Nephron progenitor cell (in vitro differentiated cells): ENCODE data around the gene ADAMTSL3.

ENCODE experiments used
- DNase-seq: peaks from one replicate; pipeline ENCODE4 v3.0.0; 2021
- H3K27ac Mint-ChIP-seq: 2 replicates; pipeline ENCODE4 v1.8.0; 2021; ENCODE audit warnings: mild to moderate bottlenecking, moderate library complexity, mixed read lengths
- H3K27me3 Mint-ChIP-seq: 2 replicates; pipeline ENCODE4 v1.8.0; 2021; ENCODE audit warnings: mild to moderate bottlenecking, low read depth, mixed read lengths; ENCODE audit not compliant: poor library complexity
- H3K36me3 Mint-ChIP-seq: 2 replicates; pipeline ENCODE4 v1.8.0; 2021; ENCODE audit warnings: low read depth, mixed read lengths
- H3K4me1 Mint-ChIP-seq: 2 replicates; pipeline ENCODE4 v1.8.0; 2021; ENCODE audit warnings: mixed read lengths
- H3K4me3 Mint-ChIP-seq: 2 replicates; pipeline ENCODE4 v1.8.0; 2021; ENCODE audit warnings: mild to moderate bottlenecking, moderate library complexity, mixed read lengths
- H3K9me3 Mint-ChIP-seq: 2 replicates; pipeline ENCODE4 v1.8.0; 2021; ENCODE audit warnings: mild to moderate bottlenecking, moderate library complexity, mixed read lengths
- TF ChIP-seq, protein P1 (sequence below): fragments of 200-600 bp; sonication (generic); IDR thresholded peaks from 2 replicates; pipeline ENCODE4 v1.5.0; 2021; ENCODE audit warnings: antibody characterized with exemption

ADAMTSL3 gene

DNA sequence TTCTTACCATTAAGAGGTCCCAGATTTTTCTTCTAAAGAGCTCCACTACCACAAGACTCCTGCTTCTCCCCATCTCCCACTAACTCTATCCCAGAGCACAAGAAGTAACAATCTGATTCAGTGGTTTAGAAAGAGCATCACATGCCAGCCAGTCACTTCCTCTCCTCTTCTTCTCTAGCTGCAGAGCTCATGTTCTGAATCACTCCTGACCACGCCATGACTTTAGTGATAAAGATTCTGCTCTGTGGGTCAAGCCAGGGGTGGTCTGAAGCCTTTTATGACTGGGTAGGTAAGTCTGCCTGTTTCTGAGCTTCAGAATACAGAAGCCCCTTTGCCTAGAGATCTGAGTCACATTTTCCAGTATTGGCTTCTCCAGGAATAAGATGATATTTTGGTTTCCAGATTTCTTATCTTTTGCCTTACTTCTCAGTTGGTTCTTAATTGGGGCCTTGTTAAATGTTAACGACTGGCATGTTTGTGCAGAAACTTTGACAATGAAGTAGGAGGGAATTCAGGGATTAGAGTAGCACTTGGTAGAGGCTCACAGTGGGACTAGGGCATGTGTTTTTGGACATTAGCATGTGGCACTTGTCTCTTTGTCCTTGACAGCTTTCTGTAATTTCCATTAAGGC, 27.6 kb upstream of the ADAMTSL3 start:
- Mint-ChIP-seq H3K4me1 (no peaks in the 10 kb centered on the region), H3K9me3 (peaks cover 12% of the 10 kb centered on the region), H3K27ac (no peak overlapping the region), H3K4me3 (no peak overlapping the region), H3K36me3 (no peaks in the 10 kb centered on the region), H3K27me3 (peaks cover 13% of the 10 kb centered on the region)
- TF ChIP-seq, protein P1, sequence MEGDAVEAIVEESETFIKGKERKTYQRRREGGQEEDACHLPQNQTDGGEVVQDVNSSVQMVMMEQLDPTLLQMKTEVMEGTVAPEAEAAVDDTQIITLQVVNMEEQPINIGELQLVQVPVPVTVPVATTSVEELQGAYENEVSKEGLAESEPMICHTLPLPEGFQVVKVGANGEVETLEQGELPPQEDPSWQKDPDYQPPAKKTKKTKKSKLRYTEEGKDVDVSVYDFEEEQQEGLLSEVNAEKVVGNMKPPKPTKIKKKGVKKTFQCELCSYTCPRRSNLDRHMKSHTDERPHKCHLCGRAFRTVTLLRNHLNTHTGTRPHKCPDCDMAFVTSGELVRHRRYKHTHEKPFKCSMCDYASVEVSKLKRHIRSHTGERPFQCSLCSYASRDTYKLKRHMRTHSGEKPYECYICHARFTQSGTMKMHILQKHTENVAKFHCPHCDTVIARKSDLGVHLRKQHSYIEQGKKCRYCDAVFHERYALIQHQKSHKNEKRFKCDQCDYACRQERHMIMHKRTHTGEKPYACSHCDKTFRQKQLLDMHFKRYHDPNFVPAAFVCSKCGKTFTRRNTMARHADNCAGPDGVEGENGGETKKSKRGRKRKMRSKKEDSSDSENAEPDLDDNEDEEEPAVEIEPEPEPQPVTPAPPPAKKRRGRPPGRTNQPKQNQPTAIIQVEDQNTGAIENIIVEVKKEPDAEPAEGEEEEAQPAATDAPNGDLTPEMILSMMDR, result no peak
- DNase-seq, result no peak

DNA sequence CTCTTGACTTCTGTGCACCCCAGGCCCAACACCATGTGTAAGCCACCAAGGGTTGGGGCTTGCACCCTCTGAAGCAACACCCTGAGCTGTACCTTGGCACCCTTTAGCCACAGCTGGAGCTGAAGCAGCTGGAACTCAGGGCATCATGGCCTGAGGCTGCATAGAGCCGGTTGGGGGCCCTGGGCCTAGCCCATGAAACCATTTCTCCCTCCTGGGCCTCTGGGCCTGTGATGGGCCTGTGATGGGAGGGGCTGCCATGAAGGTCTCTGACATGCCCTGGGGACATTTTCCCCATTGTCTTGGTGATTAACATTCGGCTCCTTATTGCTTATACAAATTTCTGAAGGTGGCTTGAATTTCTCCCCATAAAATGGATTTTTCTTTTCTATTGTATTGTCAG, 22.4 kb upstream of the ADAMTSL3 start:
- no peak overlapping the region for H3K4me3 Mint-ChIP-seq

DNA sequence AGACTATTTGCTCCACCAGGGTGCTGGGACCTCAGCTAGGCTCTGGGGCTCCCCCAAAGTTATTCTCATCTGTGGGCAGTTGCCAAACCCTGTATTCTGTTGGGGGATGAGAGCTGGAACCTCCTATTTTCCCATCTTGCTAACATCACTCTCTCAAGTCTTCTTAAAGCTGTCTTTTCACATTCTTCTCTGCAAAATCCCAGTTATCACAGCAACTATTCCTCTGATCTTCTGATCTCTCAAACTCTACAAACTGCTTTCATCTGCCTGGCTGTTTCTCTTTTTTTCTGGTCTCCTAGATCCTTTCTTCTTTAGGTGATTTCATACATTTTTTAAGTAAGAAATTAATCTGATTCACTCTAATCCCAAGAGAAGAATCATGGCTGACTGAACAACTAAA, 10.7 kb upstream of the ADAMTSL3 start:
- TF ChIP-seq, protein P1, result no peak
- no peak overlapping the region for H3K4me3 Mint-ChIP-seq
- H3K36me3 Mint-ChIP-seq, result peaks cover 3% of the 10 kb centered on the region
- no peaks in the 10 kb centered on the region for H3K4me1 Mint-ChIP-seq
- H3K27ac Mint-ChIP-seq, result no peak overlapping the region
- H3K27me3 Mint-ChIP-seq, result peaks cover 31% of the 10 kb centered on the region
- peaks cover 38% of the 10 kb centered on the region for H3K9me3 Mint-ChIP-seq
- DNase-seq, result no peak

More for the DNA sequence above, 22.4 kb upstream of the ADAMTSL3 start:
- Mint-ChIP-seq H3K36me3 (no peaks in the 10 kb centered on the region), H3K9me3 (peaks cover 20% of the 10 kb centered on the region), H3K27me3 (peaks cover 25% of the 10 kb centered on the region), H3K4me1 (no peaks in the 10 kb centered on the region), H3K27ac (no peak overlapping the region)
- DNase-seq, result no peak
- TF ChIP-seq, protein P1, result no peak

DNA sequence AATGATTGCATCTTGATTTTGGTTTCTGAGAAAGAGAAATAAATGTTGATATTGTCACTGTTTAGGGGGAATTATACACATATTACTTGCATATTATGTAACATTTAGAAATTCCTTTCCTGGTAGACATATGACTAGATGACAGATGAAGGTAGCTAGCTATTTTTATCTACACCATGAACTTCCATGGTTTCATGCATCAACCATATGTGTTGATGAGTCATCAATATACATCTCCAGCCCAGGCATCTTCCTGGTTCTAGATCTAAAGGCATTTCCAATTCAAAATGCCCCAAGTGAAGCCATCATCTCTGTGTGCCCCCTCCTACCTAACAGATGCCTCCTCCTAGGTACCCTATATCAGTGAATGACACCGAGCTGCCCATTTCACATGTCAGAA, 9.5 kb upstream of the ADAMTSL3 start:
- Mint-ChIP-seq H3K4me1 (no peaks in the 10 kb centered on the region), H3K27me3 (peaks cover 41% of the 10 kb centered on the region), H3K36me3 (peaks cover 3% of the 10 kb centered on the region), H3K9me3 (peaks cover 32% of the 10 kb centered on the region), H3K4me3 (no peak overlapping the region), H3K27ac (no peak overlapping the region)
- no peak for DNase-seq
- TF ChIP-seq, protein P1, result no peak

DNA sequence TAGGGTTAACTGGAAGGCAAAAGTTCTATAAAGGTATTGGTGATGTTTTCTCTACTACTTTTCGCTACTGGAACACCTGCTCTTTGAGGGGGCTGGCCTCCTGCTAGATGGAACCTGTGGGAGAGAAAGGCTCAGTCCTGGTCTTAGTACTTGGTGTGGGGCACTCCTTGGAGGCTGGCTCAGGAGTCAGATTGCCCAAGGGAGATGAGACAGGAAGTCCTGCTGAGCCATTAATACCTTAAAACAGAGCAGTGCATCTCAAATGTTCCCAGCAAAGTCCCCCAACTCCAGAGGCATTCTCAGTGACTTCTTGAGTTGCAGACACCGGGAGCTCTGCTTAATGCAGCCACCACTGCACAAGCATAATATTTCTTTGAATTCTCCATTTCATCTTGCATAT, 3.1 kb upstream of the ADAMTSL3 start:
- Mint-ChIP-seq H3K4me3 (no peak overlapping the region), H3K27me3 (peaks cover 83% of the 10 kb centered on the region), H3K9me3 (peaks cover 7% of the 10 kb centered on the region), H3K27ac (no peak overlapping the region), H3K36me3 (no peaks in the 10 kb centered on the region), H3K4me1 (no peaks in the 10 kb centered on the region)
- DNase-seq, result no peak
- TF ChIP-seq, protein P1, result no peak

DNA sequence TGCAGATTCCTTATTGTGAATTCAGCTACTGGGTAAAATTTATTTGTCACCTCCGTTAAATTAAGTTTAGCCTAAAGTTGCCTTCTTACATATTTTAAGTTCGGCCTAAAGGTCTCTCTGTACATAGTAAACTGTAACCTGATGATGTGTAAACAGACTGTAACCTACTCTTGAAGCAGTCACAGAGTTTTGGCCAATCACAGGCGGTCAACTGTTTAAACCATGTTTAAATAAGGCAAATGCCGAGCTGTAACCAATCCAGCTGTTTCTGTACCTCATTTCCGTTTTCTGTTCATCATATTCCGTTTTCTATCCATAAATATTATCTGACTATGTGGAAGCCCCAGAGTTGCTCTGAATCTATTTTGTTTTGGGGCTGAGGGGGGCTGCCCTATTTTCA, 2.4 kb upstream of the ADAMTSL3 start:
- H3K4me1 Mint-ChIP-seq, result no peaks in the 10 kb centered on the region
- peaks cover 85% of the 10 kb centered on the region for H3K27me3 Mint-ChIP-seq
- no peak overlapping the region for H3K4me3 Mint-ChIP-seq
- H3K9me3 Mint-ChIP-seq, result peaks cover 7% of the 10 kb centered on the region
- no peak overlapping the region for H3K27ac Mint-ChIP-seq
- H3K36me3 Mint-ChIP-seq, result no peaks in the 10 kb centered on the region
- DNase-seq, result no peak
- TF ChIP-seq, protein P1, result no peak
